Bronchial epithelial cell (primary cell): Measurements from ENCODE around the gene AOPEP. TPM values are rescaled to one million over a fixed set of nuclear protein-coding genes. Genes with fewer than 3 reads are reported as not detected.

Experiments used
- DNase-seq: peaks from one replicate; pipeline ENCODE4 v3.0.0-alpha.2; 2010; ENCODE audit warnings: low read depth
- FAIRE-seq: peaks from 2 replicates; lab custom pipeline; 2011; peaks lifted over from hg19 to GRCh38; lab: Jason Lieb, UNC
- H3K27me3 ChIP-seq: 2 replicates; pipeline ENCODE4 v1.5.1; 2011; ENCODE audit warnings: low read length; ENCODE audit not compliant: control insufficient read depth, insufficient read depth
- H3K36me3 ChIP-seq: 2 replicates; pipeline ENCODE4 v1.5.1; 2011; ENCODE audit warnings: low read length; ENCODE audit not compliant: control insufficient read depth, insufficient read depth
- H3K4me3 ChIP-seq: 2 replicates; pipeline ENCODE4 v1.5.1; 2011; ENCODE audit warnings: mild to moderate bottlenecking, low read depth, low read length, control low read depth
- total RNA-seq: library from RNA; depleted of rRNA; stranded (reverse); fragments of >200 nt; gene quantifications from 2 replicates; pipeline ENCODE4 v1.2.1, GENCODE V29; 2014
- TF ChIP-seq, protein P1 (sequence below): IDR thresholded peaks from 2 replicates; pipeline ENCODE4 v1.5.1; 2011; ENCODE audit warnings: mild to moderate bottlenecking, moderate library complexity, low read length, control low read depth, inconsistent platforms; ENCODE audit not compliant: insufficient read depth, severe bottlenecking

Gene AOPEP
- total RNA-seq, 1 donor from 2014 or later = 91.1 TPM

- Histone ChIP-seq H3K36me3 (peaks cover 11% of the 10 kb centered on the region), H3K27me3 (no peaks in the 10 kb centered on the region), H3K4me3 (no peak overlapping the region)
- DNase-seq = peak; percentile 93
- FAIRE-seq = no peak
- TF ChIP-seq, protein P1, sequence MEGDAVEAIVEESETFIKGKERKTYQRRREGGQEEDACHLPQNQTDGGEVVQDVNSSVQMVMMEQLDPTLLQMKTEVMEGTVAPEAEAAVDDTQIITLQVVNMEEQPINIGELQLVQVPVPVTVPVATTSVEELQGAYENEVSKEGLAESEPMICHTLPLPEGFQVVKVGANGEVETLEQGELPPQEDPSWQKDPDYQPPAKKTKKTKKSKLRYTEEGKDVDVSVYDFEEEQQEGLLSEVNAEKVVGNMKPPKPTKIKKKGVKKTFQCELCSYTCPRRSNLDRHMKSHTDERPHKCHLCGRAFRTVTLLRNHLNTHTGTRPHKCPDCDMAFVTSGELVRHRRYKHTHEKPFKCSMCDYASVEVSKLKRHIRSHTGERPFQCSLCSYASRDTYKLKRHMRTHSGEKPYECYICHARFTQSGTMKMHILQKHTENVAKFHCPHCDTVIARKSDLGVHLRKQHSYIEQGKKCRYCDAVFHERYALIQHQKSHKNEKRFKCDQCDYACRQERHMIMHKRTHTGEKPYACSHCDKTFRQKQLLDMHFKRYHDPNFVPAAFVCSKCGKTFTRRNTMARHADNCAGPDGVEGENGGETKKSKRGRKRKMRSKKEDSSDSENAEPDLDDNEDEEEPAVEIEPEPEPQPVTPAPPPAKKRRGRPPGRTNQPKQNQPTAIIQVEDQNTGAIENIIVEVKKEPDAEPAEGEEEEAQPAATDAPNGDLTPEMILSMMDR = no peak
Observed at GRCh38 chr9:95023217-95024003, 296.9 kb downstream of the AOPEP start.

DNA sequence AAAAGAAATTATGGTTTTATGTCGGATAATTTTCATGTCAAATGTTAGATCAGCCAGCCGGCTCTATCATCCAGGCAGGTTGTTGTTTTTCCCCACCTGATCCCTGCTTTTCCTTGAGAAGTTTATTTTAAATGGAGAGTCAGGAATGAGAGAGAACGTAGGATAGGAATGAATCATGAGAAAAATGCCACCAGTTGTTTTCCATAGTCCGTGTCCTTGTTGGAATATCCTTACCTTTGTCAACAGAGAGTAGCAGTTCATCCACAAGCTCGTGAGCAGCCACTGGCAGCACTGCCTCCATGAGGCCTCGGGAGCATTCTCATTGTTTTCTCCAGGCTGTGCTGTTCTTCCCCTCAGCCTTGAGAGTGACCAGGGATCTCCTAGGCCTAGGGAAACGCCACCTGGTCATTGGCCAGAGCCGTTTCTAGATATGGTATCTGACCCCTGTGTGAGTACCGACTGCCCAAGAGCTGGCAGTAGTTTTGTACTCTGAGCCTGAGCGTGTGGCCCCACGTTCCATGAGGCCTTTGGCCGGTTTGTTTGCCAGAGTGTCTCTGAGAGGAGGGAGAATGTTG lies 297.7 kb downstream of the AOPEP start:
- FAIRE-seq = no peak

GRCh38 chr9:95025213-95026147 lies 299.0 kb downstream of the AOPEP start:
- Histone ChIP-seq H3K27me3 (no peaks in the 10 kb centered on the region), H3K4me3 (no peak overlapping the region), H3K36me3 (peaks cover 15% of the 10 kb centered on the region)
- DNase-seq (no peak), FAIRE-seq (no peak)
- TF ChIP-seq, protein P1 = peak; percentile 33

More for the DNA sequence above, 297.7 kb downstream of the AOPEP start:
- no peak for DNase-seq
- H3K4me3 ChIP-seq = no peak overlapping the region
- TF ChIP-seq, protein P1 = no peak
- peaks cover 16% of the 10 kb centered on the region for H3K36me3 ChIP-seq
- no peaks in the 10 kb centered on the region for H3K27me3 ChIP-seq

- DNase-seq (no peak), FAIRE-seq (no peak)
- Histone ChIP-seq H3K36me3 (peaks cover 15% of the 10 kb centered on the region), H3K4me3 (no peak overlapping the region), H3K27me3 (no peaks in the 10 kb centered on the region)
- TF ChIP-seq, protein P1 = no peak
Observed at GRCh38 chr9:95026148-95026524, 299.6 kb downstream of the AOPEP start.

DNA sequence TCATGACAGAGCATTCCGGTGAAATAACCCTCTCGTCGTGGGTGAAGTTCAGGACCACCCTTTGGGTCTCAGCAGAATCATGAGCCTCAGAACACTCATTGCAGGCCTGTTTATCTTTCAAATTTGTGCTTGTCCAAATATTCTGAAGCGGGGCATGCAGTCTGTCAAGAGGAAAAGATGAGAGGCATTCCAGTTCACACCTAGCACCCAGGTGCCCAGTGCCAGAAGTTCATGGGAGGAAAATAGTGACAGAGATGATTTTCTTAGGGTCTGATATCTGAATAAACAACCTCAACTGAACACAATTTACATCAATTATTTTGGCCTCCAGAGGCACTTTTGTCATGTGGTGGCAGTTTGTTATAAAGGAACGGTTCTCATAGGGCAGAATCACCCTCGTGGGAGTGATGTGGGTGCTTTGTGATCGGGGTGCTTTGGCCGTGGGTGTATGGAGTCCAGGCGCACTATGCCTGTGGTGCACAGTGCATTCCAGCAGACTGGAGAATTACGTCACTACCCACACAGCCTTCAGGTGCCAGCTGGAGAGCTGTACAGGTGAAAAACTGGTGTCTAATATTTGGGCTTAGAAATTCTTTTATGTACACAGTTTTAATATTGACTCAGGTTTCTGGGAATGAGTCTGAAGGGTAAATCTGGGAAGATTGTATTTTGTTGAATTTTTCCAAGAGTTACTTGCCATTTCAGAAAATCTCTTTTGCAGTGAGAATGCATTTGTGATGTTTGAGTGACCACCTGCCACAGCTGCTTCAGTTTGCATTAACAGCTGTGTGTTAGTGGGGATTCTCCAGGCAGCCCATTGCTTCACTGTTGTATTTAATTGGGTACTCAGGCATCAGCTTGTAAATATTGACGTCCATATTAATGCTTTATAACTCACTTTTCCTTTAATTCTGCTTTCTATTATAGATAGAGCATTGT lies 301.7 kb downstream of the AOPEP start:
- DNase-seq (peak; percentile 53), FAIRE-seq (no peak)
- no peaks in the 10 kb centered on the region for H3K27me3 ChIP-seq
- TF ChIP-seq, protein P1 = no peak
- no peak overlapping the region for H3K4me3 ChIP-seq
- peaks cover 11% of the 10 kb centered on the region for H3K36me3 ChIP-seq
